ENCODE results near the gene PDPK1.

DNA sequence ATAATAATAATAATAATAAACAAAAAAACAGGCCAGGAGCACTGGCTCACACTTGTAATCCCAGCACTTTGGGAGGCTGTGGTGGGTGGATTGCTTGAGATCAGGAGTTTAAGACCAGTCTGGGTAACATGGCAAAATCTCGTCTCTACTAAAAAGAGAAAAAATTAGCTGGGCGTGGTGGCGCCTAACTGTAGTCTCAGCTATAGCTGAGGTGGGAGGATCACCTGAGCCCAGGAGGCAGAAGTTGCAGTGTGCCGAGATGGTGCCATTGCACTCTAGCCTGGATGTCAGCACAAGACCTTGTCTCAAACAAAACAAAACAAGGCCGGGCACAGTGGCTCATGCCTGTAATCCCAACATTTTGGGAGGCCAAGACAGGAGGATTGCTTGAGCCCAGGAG is 42.8 kb upstream of the PDPK1 start:
- TF ChIP-seq, protein P1, sequence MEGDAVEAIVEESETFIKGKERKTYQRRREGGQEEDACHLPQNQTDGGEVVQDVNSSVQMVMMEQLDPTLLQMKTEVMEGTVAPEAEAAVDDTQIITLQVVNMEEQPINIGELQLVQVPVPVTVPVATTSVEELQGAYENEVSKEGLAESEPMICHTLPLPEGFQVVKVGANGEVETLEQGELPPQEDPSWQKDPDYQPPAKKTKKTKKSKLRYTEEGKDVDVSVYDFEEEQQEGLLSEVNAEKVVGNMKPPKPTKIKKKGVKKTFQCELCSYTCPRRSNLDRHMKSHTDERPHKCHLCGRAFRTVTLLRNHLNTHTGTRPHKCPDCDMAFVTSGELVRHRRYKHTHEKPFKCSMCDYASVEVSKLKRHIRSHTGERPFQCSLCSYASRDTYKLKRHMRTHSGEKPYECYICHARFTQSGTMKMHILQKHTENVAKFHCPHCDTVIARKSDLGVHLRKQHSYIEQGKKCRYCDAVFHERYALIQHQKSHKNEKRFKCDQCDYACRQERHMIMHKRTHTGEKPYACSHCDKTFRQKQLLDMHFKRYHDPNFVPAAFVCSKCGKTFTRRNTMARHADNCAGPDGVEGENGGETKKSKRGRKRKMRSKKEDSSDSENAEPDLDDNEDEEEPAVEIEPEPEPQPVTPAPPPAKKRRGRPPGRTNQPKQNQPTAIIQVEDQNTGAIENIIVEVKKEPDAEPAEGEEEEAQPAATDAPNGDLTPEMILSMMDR (IDR thresholded peaks at IDR 0.05; ENCODE audit: low read depth, low read length) = no peak
- no peak for TF ChIP-seq EZH2phosphoT487 (IDR thresholded peaks at IDR 0.05; ENCODE audit: low read depth)

Measured in OCI-LY3 (cell line).